RWPE2 (cell line): ENCODE data around the gene DNAJB5.

Experiments
- ATAC-seq: fragments of 200-7000 bp; cut with Tn5 transposase; 3 replicates; pipeline ENCODE4 v1.9.1; 2021; ENCODE audit warnings: low read depth
- DNase-seq: peaks from one replicate; pipeline ENCODE4 v3.0.0-alpha.2; 2020; ENCODE audit warnings: low spot score
- H3K27ac ChIP-seq: fragments of 450-650 bp; 2 replicates; pipeline ENCODE4 v1.5.1; 2017; ENCODE audit warnings: mild to moderate bottlenecking; ENCODE audit not compliant: poor library complexity, severe bottlenecking
- H3K27me3 ChIP-seq: fragments of 250-450 bp; sonication (Bioruptor Pico); 2 replicates; pipeline ENCODE4 v1.5.1; 2021; ENCODE audit warnings: mild to moderate bottlenecking, moderate library complexity; ENCODE audit not compliant: insufficient read depth, poor library complexity, severe bottlenecking
- H3K36me3 ChIP-seq: fragments of 250-450 bp; sonication (Bioruptor Pico); 2 replicates; pipeline ENCODE4 v1.5.1; 2020; ENCODE audit warnings: low read depth, mild to moderate bottlenecking, moderate library complexity
- H3K4me1 ChIP-seq: fragments of 250-450 bp; sonication (Bioruptor Pico); 2 replicates; pipeline ENCODE4 v1.5.1; 2021; ENCODE audit warnings: mild to moderate bottlenecking, moderate library complexity; ENCODE audit not compliant: insufficient read depth, poor library complexity, severe bottlenecking
- H3K4me3 ChIP-seq: fragments of 250-450 bp; sonication (Bioruptor Pico); 2 replicates; pipeline ENCODE4 v1.5.1; 2021; ENCODE audit warnings: mild to moderate bottlenecking, moderate library complexity; ENCODE audit not compliant: severe bottlenecking
- H3K9me3 ChIP-seq: fragments of 250-450 bp; sonication (Bioruptor Pico); 2 replicates; pipeline ENCODE4 v1.5.1; 2021; ENCODE audit warnings: mild to moderate bottlenecking, moderate library complexity; ENCODE audit not compliant: severe bottlenecking
- TF ChIP-seq, protein P1 (sequence below): fragments of 450-650 bp; IDR thresholded peaks from one replicate; pipeline ENCODE4 v1.5.1; 2017; ENCODE audit warnings: mild to moderate bottlenecking, moderate library complexity; ENCODE audit not compliant: poor library complexity, severe bottlenecking

Gene DNAJB5

GRCh38 chr9:35035851-35036701 is 46.5 kb downstream of the DNAJB5 start:
- Histone ChIP-seq H3K27me3 (no peaks in the 10 kb centered on the region), H3K9me3 (no peaks in the 10 kb centered on the region), H3K4me3 (no peak overlapping the region), H3K4me1 (peaks cover 1% of the 10 kb centered on the region), H3K36me3 (no peaks in the 10 kb centered on the region), H3K27ac (no peak overlapping the region)
- DNase-seq = no peak
- peak; percentile 31; the same call in 1 of the 3 replicates for ATAC-seq
- TF ChIP-seq, protein P1, sequence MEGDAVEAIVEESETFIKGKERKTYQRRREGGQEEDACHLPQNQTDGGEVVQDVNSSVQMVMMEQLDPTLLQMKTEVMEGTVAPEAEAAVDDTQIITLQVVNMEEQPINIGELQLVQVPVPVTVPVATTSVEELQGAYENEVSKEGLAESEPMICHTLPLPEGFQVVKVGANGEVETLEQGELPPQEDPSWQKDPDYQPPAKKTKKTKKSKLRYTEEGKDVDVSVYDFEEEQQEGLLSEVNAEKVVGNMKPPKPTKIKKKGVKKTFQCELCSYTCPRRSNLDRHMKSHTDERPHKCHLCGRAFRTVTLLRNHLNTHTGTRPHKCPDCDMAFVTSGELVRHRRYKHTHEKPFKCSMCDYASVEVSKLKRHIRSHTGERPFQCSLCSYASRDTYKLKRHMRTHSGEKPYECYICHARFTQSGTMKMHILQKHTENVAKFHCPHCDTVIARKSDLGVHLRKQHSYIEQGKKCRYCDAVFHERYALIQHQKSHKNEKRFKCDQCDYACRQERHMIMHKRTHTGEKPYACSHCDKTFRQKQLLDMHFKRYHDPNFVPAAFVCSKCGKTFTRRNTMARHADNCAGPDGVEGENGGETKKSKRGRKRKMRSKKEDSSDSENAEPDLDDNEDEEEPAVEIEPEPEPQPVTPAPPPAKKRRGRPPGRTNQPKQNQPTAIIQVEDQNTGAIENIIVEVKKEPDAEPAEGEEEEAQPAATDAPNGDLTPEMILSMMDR = no peak

DNA sequence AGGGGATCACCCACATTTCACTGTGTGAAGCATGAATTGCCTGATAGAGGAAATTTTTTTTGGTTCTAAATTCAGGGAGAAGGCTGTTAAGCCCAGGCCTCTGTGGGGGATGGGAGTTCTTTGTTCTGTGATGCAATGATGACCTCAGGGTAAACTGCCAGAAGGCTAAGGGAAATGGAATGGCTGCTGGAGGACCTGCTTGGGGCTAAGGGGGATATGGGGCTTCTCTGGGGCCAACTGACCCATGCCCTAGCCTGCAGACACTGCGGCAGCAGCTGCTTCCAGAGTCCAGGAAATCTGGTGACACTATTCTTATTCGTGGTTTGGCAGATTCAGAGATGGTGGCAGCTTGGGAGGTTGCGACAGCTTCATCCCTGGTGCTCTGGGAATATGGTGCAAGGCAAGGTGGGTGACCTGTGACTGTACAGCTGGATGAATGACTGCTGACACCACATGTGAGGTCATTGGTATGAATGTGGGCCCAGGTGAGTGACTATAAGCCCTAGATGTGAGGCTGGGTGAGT is 52.6 kb downstream of the DNAJB5 start:
- H3K9me3 ChIP-seq = no peaks in the 10 kb centered on the region
- H3K27ac ChIP-seq = peak overlapping the region; percentile 6
- no peaks in the 10 kb centered on the region for H3K27me3 ChIP-seq
- DNase-seq (no peak), ATAC-seq (peak; percentile 39)
- H3K36me3 ChIP-seq = no peaks in the 10 kb centered on the region
- H3K4me3 ChIP-seq = no peak overlapping the region
- peaks cover 4% of the 10 kb centered on the region for H3K4me1 ChIP-seq
- TF ChIP-seq, protein P1 = no peak

- H3K4me1 ChIP-seq = peaks cover 4% of the 10 kb centered on the region
- no peak for ATAC-seq
- peak overlapping the region; percentile 6 for H3K27ac ChIP-seq
- H3K36me3 ChIP-seq = no peaks in the 10 kb centered on the region
- no peak overlapping the region for H3K4me3 ChIP-seq
- no peaks in the 10 kb centered on the region for H3K27me3 ChIP-seq
- TF ChIP-seq, protein P1 = no peak
- no peak for DNase-seq
- no peaks in the 10 kb centered on the region for H3K9me3 ChIP-seq
Measured at GRCh38 chr9:35042891-35043545, 53.5 kb downstream of the DNAJB5 start.

DNA sequence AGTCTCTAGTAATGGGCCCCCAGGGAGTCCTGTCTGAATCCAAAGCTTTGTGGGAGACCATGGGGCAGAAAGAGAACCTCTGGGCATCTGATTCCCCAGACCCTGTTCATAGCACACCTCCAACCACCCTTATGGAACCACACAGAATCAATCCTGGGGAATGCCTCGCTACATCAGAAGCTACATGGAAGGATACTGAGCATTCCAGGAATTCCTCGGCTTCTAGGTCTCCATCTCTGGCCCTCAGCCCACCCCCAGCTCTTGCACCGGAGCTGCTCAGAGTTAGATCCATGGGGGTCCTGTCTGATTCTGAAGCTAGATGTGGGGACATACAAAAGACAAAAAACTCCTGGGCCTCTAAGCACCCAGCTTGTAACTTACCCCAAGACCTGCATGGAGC is 54.5 kb downstream of the DNAJB5 start:
- no peaks in the 10 kb centered on the region for H3K9me3 ChIP-seq

More for the DNA sequence above, 54.5 kb downstream of the DNAJB5 start:
- ATAC-seq (no peak), DNase-seq (no peak)
- Histone ChIP-seq H3K27me3 (no peaks in the 10 kb centered on the region), H3K27ac (no peak overlapping the region), H3K4me3 (no peak overlapping the region), H3K4me1 (peaks cover 4% of the 10 kb centered on the region), H3K36me3 (0 out of 2 replicates have a peak, but pooled peaks cover 3% of the 10 kb centered on the region)
- TF ChIP-seq, protein P1 = no peak
